Neural progenitor cell (in vitro differentiated cells): ENCODE measurements around the gene IQCE. TPM values are rescaled to one million over a fixed set of nuclear protein-coding genes. Genes with fewer than 3 reads are reported as not detected.

Experiments used
- DNase-seq: peaks from one replicate; pipeline ENCODE4 v3.0.0-alpha.2; 2016; ENCODE audit warnings: low spot score
- H2AFZ ChIP-seq: fragments of 200-600 bp; sonication (generic); replicated peaks from 2 replicates; pipeline ENCODE4 v1.6.1; 2016; ENCODE audit warnings: antibody characterized with exemption
- H3F3A ChIP-seq: fragments of 200-600 bp; sonication (generic); 2 replicates; pipeline ENCODE4 v1.6.1; 2016; ENCODE audit warnings: antibody characterized with exemption, low read depth
- H3K27ac ChIP-seq: fragments of 200-600 bp; sonication (generic); 2 replicates; pipeline ENCODE4 v1.5.1; 2016; ENCODE audit warnings: mild to moderate bottlenecking
- H3K27me3 ChIP-seq: fragments of 200-600 bp; sonication (generic); 2 replicates; pipeline ENCODE4 v1.6.1; 2016; ENCODE audit warnings: mild to moderate bottlenecking, moderate library complexity
- H3K36me3 ChIP-seq: fragments of 200-600 bp; sonication (generic); 2 replicates; pipeline ENCODE4 v1.5.1; 2016
- H3K4me1 ChIP-seq: fragments of 200-600 bp; sonication (generic); 2 replicates; pipeline ENCODE4 v1.6.1; 2016; ENCODE audit warnings: mixed run types
- H3K4me2 ChIP-seq: fragments of 200-600 bp; sonication (generic); 2 replicates; pipeline ENCODE4 v1.6.1; 2016
- H3K4me3 ChIP-seq: fragments of 200-600 bp; sonication (generic); 2 replicates; pipeline ENCODE4 v1.5.1; 2016
- H3K79me2 ChIP-seq: fragments of 200-600 bp; sonication (generic); 2 replicates; pipeline ENCODE4 v1.6.1; 2016; ENCODE audit warnings: low read depth
- H3K9ac ChIP-seq: fragments of 200-600 bp; sonication (generic); 2 replicates; pipeline ENCODE4 v1.6.1; 2016
- H3K9me3 ChIP-seq: fragments of 200-600 bp; sonication (generic); 2 replicates; pipeline ENCODE4 v1.5.1; 2016; ENCODE audit warnings: low read depth
- H4K20me1 ChIP-seq: fragments of 200-600 bp; sonication (generic); 2 replicates; pipeline ENCODE4 v1.6.1; 2016; ENCODE audit warnings: low read depth
- H3K27ac Mint-ChIP-seq: 3 replicates; pipeline ENCODE4 v1.8.0; 2021; ENCODE audit warnings: mixed read lengths
- H3K27me3 Mint-ChIP-seq: 2 replicates; pipeline ENCODE4 v1.8.0; 2022; ENCODE audit warnings: low read depth, mild to moderate bottlenecking, inconsistent platforms, moderate library complexity, mixed read lengths; ENCODE audit not compliant: insufficient read depth
- H3K36me3 Mint-ChIP-seq: 3 replicates; pipeline ENCODE4 v1.8.0; 2021; ENCODE audit warnings: mixed read lengths
- H3K4me1 Mint-ChIP-seq: 3 replicates; pipeline ENCODE4 v1.8.0; 2021; ENCODE audit warnings: mixed read lengths
- H3K4me3 Mint-ChIP-seq: 3 replicates; pipeline ENCODE4 v1.8.0; 2021; ENCODE audit warnings: mild to moderate bottlenecking, moderate library complexity, mixed read lengths
- H3K9me3 Mint-ChIP-seq: 3 replicates; pipeline ENCODE4 v1.8.0; 2020; ENCODE audit warnings: mixed read lengths
- EZH2 ChIP-seq: fragments of 200-600 bp; sonication (generic); IDR thresholded peaks from 2 replicates; pipeline ENCODE4 v1.6.1; 2017; ENCODE audit warnings: antibody characterized with exemption, mild to moderate bottlenecking, moderate library complexity
- EZH2phosphoT487 ChIP-seq: fragments of 200-600 bp; sonication (generic); IDR thresholded peaks from 2 replicates; pipeline ENCODE4 v1.6.1; 2017; ENCODE audit warnings: antibody characterized with exemption
- total RNA-seq: library from RNA; depleted of rRNA; stranded (reverse); fragments of >200 nt; gene quantifications from 2 replicates; pipeline ENCODE4 v1.2.3, GENCODE V29; 2015; ENCODE audit warnings: low replicate concordance
- TF ChIP-seq, protein P1 (sequence below): fragments of 200-600 bp; sonication (generic); IDR thresholded peaks from 2 replicates; pipeline ENCODE4 v1.5.1; 2017; ENCODE audit warnings: antibody characterized with exemption, mild to moderate bottlenecking

Gene IQCE
- total RNA-seq, 1 donor from 2014 or later: 4.6 TPM

DNA sequence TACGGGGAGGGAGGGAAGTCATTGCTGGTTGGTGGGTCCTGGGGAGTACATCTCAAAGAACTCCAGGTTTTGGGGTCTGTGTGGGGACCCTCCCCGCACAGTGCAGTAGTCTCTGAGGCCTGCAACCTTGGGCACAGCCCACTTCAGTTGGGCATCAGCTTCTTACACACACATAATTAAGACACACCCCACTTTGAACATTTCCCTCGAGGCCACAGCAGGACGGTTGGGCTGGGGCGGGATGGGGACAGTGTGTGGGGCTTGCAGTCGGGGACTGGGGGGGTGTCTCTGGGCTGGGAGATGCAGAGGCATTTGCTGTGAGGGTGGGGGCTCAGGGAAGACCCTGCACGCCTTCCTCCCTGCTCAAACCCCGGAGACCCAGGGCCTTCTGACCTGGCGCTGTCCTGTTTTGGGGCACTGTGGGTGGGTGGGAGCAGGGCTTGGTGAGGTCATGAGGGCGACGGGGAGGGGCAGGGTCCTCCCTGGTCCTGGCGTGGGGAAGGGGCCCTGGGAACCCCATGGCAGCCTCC, 38.0 kb upstream of the IQCE start:
- H3K9me3 ChIP-seq: no peaks in the 10 kb centered on the region
- H3K9ac ChIP-seq: peak overlapping the region; percentile 43
- Mint-ChIP-seq H3K27ac (peak overlapping the region; percentile 69), H3K27me3 (peaks cover 13% of the 10 kb centered on the region), H3K4me3 (peak overlapping the region; percentile 96), H3K9me3 (no peaks in the 10 kb centered on the region), H3K36me3 (peaks cover 4% of the 10 kb centered on the region), H3K4me1 (peaks cover 54% of the 10 kb centered on the region)
- H3K36me3 ChIP-seq: no peaks in the 10 kb centered on the region
- H3K79me2 ChIP-seq: peaks cover 56% of the 10 kb centered on the region
- peaks cover 58% of the 10 kb centered on the region for H4K20me1 ChIP-seq
- peak overlapping the region; percentile 74 for H3K4me3 ChIP-seq
- DNase-seq: no peak
- no peak overlapping the region for H3K27ac ChIP-seq
- H3K27me3 ChIP-seq: peaks cover 10% of the 10 kb centered on the region
- peak overlapping the region; percentile 90 for H3K4me2 ChIP-seq
- TF ChIP-seq EZH2phosphoT487 (no peak), EZH2 (no peak)
- TF ChIP-seq, protein P1, sequence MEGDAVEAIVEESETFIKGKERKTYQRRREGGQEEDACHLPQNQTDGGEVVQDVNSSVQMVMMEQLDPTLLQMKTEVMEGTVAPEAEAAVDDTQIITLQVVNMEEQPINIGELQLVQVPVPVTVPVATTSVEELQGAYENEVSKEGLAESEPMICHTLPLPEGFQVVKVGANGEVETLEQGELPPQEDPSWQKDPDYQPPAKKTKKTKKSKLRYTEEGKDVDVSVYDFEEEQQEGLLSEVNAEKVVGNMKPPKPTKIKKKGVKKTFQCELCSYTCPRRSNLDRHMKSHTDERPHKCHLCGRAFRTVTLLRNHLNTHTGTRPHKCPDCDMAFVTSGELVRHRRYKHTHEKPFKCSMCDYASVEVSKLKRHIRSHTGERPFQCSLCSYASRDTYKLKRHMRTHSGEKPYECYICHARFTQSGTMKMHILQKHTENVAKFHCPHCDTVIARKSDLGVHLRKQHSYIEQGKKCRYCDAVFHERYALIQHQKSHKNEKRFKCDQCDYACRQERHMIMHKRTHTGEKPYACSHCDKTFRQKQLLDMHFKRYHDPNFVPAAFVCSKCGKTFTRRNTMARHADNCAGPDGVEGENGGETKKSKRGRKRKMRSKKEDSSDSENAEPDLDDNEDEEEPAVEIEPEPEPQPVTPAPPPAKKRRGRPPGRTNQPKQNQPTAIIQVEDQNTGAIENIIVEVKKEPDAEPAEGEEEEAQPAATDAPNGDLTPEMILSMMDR: no peak
- no peak overlapping the region for H2AFZ ChIP-seq
- peaks cover 64% of the 10 kb centered on the region for H3F3A ChIP-seq
- peaks cover 67% of the 10 kb centered on the region for H3K4me1 ChIP-seq

DNA sequence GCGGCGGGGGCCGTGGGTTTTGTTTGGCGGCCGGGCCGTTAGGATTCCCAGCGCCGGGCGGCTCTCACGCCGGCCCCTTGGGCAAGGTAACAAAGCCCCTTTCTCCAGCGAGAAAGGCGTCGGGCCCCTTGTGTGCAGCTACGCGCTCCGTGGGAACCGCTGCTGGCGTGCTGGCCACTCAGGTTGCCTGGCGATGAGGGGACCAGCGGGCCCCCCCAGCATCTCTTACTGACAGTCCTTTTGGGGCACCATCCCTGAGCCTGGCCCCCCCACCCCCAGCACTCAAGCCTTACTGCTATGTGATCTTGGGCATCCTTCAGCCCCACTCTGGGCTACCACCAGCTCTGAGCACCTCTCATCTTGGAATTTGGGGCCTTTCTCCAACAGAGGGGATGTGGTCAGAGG, 37.4 kb upstream of the IQCE start:
- Histone ChIP-seq H3K4me3 (peak overlapping the region; percentile 74), H3F3A (peaks cover 68% of the 10 kb centered on the region), H3K27me3 (peaks cover 10% of the 10 kb centered on the region), H4K20me1 (peaks cover 63% of the 10 kb centered on the region), H2AFZ (no peak overlapping the region), H3K36me3 (no peaks in the 10 kb centered on the region), H3K4me1 (peaks cover 71% of the 10 kb centered on the region), H3K79me2 (peaks cover 61% of the 10 kb centered on the region), H3K9me3 (no peaks in the 10 kb centered on the region), H3K4me2 (peak overlapping the region; percentile 90), H3K9ac (peak overlapping the region; percentile 43), H3K27ac (no peak overlapping the region)
- Mint-ChIP-seq H3K9me3 (no peaks in the 10 kb centered on the region), H3K4me1 (peaks cover 51% of the 10 kb centered on the region), H3K27ac (no peak overlapping the region), H3K36me3 (peaks cover 4% of the 10 kb centered on the region), H3K4me3 (peak overlapping the region; percentile 96), H3K27me3 (peaks cover 13% of the 10 kb centered on the region)
- TF ChIP-seq, protein P1: no peak
- TF ChIP-seq EZH2phosphoT487: no peak
- TF ChIP-seq EZH2: no peak
- DNase-seq: peak; percentile 66

DNA sequence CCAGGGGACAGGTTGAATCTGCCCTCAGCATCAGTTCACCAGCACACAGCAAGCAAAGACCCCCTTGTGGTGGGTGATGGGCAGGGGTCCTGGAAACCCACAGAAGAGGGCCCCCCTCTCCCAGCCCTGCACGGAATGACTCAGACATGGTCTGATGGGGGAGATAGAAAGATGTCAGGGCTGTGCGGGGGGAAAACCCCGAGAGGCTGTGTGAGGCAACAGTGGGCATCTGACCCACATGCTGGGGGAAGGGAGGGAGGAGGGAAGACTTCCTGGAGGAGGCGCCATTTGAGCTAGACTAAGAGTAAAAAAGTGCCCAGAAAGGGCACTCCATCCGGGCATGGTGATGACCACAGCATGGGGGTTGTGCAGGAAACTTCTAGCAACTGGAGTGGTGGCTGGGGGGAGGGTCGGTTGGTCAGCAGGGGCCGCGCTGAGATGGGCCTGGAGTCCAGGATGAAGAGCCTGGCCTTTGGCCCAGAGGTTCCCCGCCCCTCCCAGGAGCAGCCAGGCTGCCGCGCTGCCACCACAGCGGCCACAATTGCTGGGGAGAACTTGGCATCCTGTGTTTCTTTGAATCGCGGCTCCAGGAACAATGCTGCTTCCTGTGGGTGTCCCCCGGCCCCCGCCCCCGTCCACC, 36.7 kb upstream of the IQCE start:
- Mint-ChIP-seq H3K4me1 (peaks cover 49% of the 10 kb centered on the region), H3K4me3 (peak overlapping the region; percentile 96), H3K36me3 (peaks cover 4% of the 10 kb centered on the region), H3K27ac (no peak overlapping the region), H3K9me3 (no peaks in the 10 kb centered on the region), H3K27me3 (peaks cover 13% of the 10 kb centered on the region)
- peaks cover 70% of the 10 kb centered on the region for H4K20me1 ChIP-seq
- peaks cover 63% of the 10 kb centered on the region for H3F3A ChIP-seq
- H3K9ac ChIP-seq: no peak overlapping the region
- no peak overlapping the region for H2AFZ ChIP-seq
- peak overlapping the region; percentile 74 for H3K4me3 ChIP-seq
- DNase-seq: peak; percentile 47
- peak overlapping the region; percentile 90 for H3K4me2 ChIP-seq
- H3K36me3 ChIP-seq: no peaks in the 10 kb centered on the region
- no peak for TF ChIP-seq EZH2phosphoT487
- TF ChIP-seq, protein P1: peak; percentile 17
- no peak overlapping the region for H3K27ac ChIP-seq
- H3K27me3 ChIP-seq: peaks cover 10% of the 10 kb centered on the region
- peaks cover 66% of the 10 kb centered on the region for H3K4me1 ChIP-seq
- no peaks in the 10 kb centered on the region for H3K9me3 ChIP-seq
- peaks cover 67% of the 10 kb centered on the region for H3K79me2 ChIP-seq
